WI38 (cell line): Measurements from ENCODE around the gene MYO1D.

ENCODE experiments used
- H3K4me3 ChIP-seq: 2 replicates; pipeline ENCODE4 v1.5.1; 2011; ENCODE audit warnings: low read depth, mild to moderate bottlenecking, control low read depth, low read length
- CTCF ChIP-seq: IDR thresholded peaks from 2 replicates; pipeline ENCODE4 v1.5.1; 2012; ENCODE audit warnings: low read depth, mild to moderate bottlenecking, control low read depth, low read length

MYO1D gene

DNA sequence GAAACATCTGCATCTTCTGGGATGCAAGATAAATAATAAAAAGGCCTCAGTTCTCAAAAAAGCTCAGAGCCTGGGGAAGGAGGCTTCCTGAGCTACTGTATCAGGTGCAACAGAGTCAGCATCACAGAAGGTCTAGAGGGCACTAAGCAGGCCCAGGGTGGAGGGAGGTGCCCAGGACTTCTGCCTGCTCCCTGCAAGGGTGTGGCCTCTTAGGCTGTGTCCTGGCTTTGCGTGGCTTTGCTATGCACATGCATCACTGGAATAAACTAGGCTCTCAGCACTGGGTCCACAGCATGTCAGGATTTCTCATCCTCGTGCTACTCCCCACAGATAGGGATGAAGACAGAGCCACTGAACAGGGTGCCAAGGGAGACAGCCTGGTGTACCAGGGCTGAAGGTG, 364.6 kb downstream of the MYO1D start:
- no peak for TF ChIP-seq CTCF
- no peak overlapping the region for H3K4me3 ChIP-seq

GRCh38 chr17:32510466-32510865, 366.5 kb downstream of the MYO1D start:
- no peak overlapping the region for H3K4me3 ChIP-seq
- TF ChIP-seq CTCF, result no peak

- no peak overlapping the region for H3K4me3 ChIP-seq
Measured at GRCh38 chr17:32508926-32509325, 368.0 kb downstream of the MYO1D start.

DNA sequence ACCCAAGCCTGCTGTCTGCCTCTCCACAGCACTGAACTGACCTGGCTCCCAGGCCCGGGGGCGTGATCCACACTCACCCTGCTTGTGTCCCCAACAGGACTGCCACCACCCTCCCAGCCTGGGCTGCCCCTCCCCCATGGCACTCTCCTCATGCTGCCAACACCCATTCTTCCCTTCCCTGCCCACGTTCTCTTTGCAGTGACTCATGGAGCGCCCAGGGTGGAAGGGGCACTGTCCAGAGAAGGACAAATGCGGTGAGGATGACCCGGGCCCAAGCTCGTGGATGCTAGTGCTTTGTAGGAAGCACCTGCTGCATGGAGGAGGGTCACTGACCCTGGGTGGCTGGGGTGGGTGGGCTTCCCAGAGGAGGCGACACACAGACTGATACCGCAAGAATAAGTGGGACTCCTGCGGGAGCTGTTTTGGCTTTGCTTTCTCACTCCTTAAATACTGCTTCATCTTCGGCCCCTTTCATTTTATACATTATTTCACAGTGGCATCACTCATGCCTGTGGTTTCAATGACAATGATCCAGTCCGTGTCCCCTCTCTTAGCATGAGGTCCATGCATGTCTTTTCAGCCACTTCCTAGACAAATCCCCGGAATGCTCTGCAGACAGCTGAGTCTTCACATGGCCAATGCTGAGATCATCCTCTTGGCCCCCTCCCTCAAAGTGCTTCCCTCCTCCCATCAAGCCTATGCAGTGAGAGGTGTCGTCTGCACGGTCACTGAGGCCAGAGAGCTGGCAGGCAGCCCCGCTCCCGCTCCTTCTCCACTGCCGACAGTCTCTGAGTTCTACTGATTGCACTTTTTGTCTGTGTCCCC, 372.5 kb downstream of the MYO1D start:
- TF ChIP-seq CTCF, result no peak
- no peak overlapping the region for H3K4me3 ChIP-seq

More at GRCh38 chr17:32508926-32509325, 368.0 kb downstream of the MYO1D start:
- no peak for TF ChIP-seq CTCF

- H3K4me3 ChIP-seq, result no peak overlapping the region
- TF ChIP-seq CTCF, result no peak
Measured at GRCh38 chr17:32503251-32504165, 373.4 kb downstream of the MYO1D start.

DNA sequence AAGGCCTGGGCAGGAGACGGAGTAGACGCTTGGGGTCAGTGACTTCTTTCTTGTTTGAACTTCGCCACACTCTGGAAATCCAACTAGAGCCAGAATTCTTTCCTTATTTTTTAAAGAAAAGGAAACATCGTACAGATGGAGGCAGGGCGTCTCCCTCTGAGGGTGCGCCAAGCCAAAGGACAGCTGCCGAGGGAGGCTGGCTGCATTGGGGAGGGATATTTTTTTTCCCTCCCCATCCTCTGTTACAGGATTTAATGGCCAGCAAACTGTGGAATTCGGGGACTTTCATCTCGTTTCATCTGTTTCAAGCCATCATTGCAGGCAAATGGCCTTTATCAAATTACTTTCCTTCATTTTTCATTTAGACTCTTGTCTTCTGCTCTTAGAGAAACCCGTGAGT, 374.2 kb downstream of the MYO1D start:
- no peak for TF ChIP-seq CTCF
- H3K4me3 ChIP-seq, result no peak overlapping the region

GRCh38 chr17:32502013-32502412, 374.9 kb downstream of the MYO1D start:
- no peak for TF ChIP-seq CTCF
- H3K4me3 ChIP-seq, result no peak overlapping the region
